Measurements from ENCODE around the gene MACROD2.
"Not testable (repeated sequence)": the region's sequence is repeated elsewhere in the genome, so short reads cannot be mapped to it uniquely, and the experiment has no call there.

Gene MACROD2

DNA sequence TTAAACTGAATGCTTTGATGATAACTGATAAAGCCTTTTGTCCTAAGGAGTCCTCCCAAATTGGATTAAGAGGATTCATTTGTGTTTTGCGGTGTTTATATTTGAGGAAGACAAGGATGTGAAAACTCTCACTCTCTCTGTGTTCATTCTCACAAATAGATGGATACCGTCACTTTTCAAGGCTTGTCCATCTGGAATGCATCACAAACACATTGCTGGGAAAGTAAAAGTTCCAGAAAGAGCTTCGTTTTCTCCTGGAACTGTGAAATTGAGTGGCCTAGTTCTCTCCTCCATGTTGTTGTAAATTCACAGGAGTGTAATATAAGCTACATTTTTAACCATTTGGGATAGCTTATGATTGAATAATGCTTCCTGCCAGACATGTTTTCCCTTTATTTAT is 923.7 kb downstream of the MACROD2 start:
- TF ChIP-seq, protein P1, sequence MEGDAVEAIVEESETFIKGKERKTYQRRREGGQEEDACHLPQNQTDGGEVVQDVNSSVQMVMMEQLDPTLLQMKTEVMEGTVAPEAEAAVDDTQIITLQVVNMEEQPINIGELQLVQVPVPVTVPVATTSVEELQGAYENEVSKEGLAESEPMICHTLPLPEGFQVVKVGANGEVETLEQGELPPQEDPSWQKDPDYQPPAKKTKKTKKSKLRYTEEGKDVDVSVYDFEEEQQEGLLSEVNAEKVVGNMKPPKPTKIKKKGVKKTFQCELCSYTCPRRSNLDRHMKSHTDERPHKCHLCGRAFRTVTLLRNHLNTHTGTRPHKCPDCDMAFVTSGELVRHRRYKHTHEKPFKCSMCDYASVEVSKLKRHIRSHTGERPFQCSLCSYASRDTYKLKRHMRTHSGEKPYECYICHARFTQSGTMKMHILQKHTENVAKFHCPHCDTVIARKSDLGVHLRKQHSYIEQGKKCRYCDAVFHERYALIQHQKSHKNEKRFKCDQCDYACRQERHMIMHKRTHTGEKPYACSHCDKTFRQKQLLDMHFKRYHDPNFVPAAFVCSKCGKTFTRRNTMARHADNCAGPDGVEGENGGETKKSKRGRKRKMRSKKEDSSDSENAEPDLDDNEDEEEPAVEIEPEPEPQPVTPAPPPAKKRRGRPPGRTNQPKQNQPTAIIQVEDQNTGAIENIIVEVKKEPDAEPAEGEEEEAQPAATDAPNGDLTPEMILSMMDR (IDR thresholded peaks at IDR 0.05; ENCODE audit: control insufficient read depth, insufficient read depth, low read depth, low read length, missing control alignments), result no peak
- no peak for DNase-seq (ENCODE audit: low read depth)
- H3K4me3 ChIP-seq (ENCODE audit: control insufficient read depth, low read depth, low read length), result no peak overlapping the region

DNA sequence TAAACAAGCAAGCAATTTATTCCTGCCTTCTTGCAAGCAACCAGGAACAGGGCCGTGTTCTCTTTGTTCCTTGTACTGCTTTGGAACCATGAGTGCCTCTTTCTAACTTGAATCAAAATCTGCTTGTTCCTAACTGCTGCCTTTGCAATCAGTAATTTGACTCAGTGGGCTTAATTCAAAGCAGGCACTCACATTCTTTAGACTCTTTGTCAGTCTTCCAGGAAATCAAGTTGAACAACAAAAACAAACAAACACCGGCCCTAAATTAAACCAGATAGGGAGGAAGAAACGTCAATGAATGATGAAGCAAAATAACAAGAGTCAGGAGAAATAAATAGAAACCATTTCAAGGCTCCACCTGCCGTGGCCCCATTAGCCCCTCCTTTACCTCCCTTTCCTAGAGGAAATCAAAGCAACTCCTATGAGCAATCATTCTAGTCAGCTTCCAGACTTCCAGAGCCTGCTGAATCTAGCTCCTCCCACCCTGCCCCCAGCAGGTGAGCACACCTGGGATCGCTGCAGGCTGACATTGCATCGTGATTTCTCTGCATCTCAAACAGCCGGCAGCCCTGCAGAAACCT is 924.3 kb downstream of the MACROD2 start:
- H3K4me3 ChIP-seq (ENCODE audit: control insufficient read depth, low read depth, low read length), result no peak overlapping the region
- TF ChIP-seq, protein P1 (IDR thresholded peaks at IDR 0.05; ENCODE audit: control insufficient read depth, insufficient read depth, low read depth, low read length, missing control alignments), result no peak
- no peak for DNase-seq (ENCODE audit: low read depth)

DNA sequence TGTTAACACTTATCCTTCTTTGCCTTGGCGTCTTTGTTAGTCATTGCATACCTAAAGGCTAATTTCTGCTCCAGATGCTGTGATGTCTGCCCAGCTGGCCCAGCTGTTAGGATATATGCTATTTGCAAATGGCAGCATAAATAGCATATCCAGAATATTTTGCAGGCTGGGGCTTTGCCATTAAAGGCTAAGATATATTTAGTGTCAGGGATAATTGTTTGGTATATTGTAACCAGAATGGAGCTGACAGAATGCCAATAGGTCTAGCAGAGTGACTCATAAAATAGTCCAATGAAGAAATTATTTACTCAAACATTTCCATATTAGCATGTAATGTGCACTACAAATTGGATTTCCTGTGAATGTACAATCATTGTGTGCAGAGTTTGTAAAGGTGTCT is 926.2 kb downstream of the MACROD2 start:
- no peak overlapping the region for H3K4me3 ChIP-seq (ENCODE audit: control insufficient read depth, low read depth, low read length)
- TF ChIP-seq, protein P1 (IDR thresholded peaks at IDR 0.05; ENCODE audit: control insufficient read depth, insufficient read depth, low read depth, low read length, missing control alignments), result no peak
- DNase-seq (ENCODE audit: low read depth), result no peak

DNA sequence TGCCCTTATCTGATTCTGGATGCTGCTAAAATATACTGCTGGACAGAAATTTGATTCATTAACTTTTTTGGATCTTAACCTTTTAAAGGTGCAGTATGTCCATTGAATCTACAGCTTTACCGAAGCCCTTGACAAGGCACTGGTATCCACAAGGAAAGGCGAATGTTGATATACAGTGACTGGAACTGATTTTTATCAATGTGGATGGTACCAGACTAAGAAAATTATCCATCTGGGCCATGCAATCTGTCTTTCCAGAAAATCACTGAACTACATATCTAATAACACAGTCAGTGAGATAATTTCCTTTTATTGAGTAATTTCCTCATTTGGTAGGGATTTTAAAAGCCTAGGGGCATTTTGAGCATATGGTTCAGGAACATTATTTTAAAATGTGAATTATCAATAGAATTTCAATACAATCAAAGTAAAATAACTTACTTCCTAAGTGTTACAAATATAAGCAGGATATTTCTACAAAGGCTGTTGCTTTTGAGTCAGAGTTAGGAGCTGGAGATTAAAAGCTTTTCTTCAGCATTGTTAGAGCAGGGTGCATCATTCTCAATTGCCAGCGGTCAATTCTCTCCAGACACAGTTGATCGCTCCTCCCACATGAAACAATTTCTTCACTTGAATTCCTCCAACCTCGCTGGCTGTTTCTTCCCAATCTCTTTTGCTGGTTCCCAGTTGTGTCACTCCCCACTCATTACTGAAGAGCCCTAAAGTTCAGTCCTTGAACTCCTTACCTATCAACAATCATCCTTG is 927.4 kb downstream of the MACROD2 start:
- no peak for DNase-seq (ENCODE audit: low read depth)
- TF ChIP-seq, protein P1 (IDR thresholded peaks at IDR 0.05; ENCODE audit: control insufficient read depth, insufficient read depth, low read depth, low read length, missing control alignments), result no peak
- H3K4me3 ChIP-seq (ENCODE audit: control insufficient read depth, low read depth, low read length), result no peak overlapping the region

DNA sequence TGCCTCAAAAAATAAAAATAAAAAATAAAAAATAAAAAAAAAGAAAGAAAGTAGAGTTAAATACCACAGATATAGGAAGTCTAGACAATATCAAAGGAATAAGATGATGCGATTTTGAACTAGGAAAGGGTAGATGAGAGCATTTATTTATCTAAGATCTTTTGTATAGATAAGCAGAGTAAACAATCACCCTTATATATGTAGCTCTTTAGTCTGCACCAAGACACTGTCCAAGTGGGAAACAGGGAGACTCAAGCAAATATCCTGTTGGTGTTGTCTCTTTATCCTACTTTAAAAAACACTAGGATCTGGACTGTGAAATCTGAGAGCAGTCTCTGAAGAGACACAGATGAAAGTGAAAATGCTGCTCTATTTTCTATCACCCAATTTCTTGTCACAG is 929.1 kb downstream of the MACROD2 start:
- DNase-seq (ENCODE audit: low read depth), result no peak
- no peak overlapping the region for H3K4me3 ChIP-seq (ENCODE audit: control insufficient read depth, low read depth, low read length)
- TF ChIP-seq, protein P1 (IDR thresholded peaks at IDR 0.05; ENCODE audit: control insufficient read depth, insufficient read depth, low read depth, low read length, missing control alignments), result no peak

DNA sequence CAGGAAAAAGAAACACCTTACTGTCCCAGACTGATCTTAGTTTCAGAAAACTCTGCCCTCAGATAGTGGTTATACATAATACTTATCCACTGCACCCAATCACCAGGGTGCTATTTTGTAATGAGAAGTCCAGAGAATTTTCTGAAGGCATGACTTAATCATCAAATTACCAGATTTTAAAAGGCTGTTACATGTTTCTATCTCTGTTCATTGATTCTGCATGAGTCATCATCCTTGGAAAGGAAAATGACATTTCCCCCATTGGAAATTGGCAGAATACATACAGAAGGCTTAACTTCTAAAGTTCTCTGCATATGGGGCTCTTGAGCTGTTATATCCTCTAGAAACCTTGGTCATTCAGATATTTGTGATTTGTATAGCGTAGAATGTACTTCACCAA is 930.0 kb downstream of the MACROD2 start:
- TF ChIP-seq, protein P1 (IDR thresholded peaks at IDR 0.05; ENCODE audit: control insufficient read depth, insufficient read depth, low read depth, low read length, missing control alignments), result no peak
- no peak overlapping the region for H3K4me3 ChIP-seq (ENCODE audit: control insufficient read depth, low read depth, low read length)
- DNase-seq (ENCODE audit: low read depth), result no peak

DNA sequence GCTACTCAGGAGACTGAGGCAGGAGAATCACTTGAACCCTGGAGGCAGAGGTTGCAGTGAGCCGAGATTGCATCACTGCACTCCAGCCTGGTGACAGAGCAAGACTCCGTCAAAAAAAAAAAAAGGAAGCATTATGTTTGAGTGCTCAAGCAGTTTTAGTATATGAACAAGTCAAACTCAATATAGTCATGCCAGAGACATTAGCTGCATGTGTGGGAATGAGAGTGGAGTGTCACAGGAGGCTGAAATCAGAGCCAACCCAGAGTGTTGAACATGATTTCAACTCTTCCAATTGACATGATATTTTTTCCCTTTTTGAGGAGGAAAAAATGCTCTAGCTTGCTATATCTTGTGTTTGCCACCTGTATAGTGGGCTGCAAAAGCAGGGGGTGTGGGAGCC is 931.1 kb downstream of the MACROD2 start:
- not testable (repeated sequence) for DNase-seq (ENCODE audit: low read depth); H3K4me3 ChIP-seq (ENCODE audit: control insufficient read depth, low read depth, low read length)
